ENCODE measurements around the gene MRPL14. TPM values are rescaled to one million over a fixed set of nuclear protein-coding genes. Genes with fewer than 3 reads are reported as not detected.

Gene MRPL14
- total and polyA plus RNA-seq, 2 of the 4 experiments (the other 2 are of a cell fraction) = 43.7 to 87.9 TPM

DNA sequence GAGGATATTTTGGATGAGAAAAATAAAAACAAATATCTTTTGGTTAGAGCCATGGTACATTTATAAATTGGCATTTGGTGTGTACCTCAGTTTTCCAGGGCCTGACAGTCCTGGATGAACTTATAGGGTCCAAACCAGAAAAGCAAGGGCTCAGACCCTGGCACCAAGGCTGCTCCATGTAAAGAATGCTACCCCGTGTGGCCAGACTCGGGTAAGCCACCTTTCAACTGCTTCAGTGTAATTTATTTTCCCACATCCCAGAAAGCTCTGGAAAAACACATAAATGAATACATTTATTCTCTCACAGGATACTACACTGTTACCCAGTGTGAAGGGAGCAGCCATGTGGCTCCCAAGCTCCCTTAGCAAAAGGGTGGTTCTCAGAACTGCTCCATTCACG is 13.8 kb downstream of the MRPL14 start:
- TF ChIP-seq, protein P1, sequence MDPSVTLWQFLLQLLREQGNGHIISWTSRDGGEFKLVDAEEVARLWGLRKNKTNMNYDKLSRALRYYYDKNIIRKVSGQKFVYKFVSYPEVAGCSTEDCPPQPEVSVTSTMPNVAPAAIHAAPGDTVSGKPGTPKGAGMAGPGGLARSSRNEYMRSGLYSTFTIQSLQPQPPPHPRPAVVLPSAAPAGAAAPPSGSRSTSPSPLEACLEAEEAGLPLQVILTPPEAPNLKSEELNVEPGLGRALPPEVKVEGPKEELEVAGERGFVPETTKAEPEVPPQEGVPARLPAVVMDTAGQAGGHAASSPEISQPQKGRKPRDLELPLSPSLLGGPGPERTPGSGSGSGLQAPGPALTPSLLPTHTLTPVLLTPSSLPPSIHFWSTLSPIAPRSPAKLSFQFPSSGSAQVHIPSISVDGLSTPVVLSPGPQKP (IDR thresholded peaks at IDR 0.05; ENCODE audit: borderline replicate concordance, low read depth, low read length) = no peak
- TF ChIP-seq, protein P2, sequence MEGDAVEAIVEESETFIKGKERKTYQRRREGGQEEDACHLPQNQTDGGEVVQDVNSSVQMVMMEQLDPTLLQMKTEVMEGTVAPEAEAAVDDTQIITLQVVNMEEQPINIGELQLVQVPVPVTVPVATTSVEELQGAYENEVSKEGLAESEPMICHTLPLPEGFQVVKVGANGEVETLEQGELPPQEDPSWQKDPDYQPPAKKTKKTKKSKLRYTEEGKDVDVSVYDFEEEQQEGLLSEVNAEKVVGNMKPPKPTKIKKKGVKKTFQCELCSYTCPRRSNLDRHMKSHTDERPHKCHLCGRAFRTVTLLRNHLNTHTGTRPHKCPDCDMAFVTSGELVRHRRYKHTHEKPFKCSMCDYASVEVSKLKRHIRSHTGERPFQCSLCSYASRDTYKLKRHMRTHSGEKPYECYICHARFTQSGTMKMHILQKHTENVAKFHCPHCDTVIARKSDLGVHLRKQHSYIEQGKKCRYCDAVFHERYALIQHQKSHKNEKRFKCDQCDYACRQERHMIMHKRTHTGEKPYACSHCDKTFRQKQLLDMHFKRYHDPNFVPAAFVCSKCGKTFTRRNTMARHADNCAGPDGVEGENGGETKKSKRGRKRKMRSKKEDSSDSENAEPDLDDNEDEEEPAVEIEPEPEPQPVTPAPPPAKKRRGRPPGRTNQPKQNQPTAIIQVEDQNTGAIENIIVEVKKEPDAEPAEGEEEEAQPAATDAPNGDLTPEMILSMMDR (conservative IDR thresholded peaks at IDR 0.05; ENCODE audit: low read depth, low read length) = peak; percentile 10; the same call in 1 of the 2 replicates
- Histone ChIP-seq H2AK9ac (replicated peaks; ENCODE audit: low read depth, low read length, poor library complexity) (peak overlapping the region; percentile 17), H3K18ac (ENCODE audit: low read depth, low read length) (no peak overlapping the region), H3K56ac (ENCODE audit: extremely low read depth, insufficient read depth, low read length) (no peak overlapping the region), H4K91ac (ENCODE audit: insufficient read depth, low read depth, low read length) (no peak overlapping the region), H3K23ac (ENCODE audit: low read depth, low read length) (no peak overlapping the region), H3K4me1 (ENCODE audit: control insufficient read depth, insufficient read depth, low read length) (peaks cover 20% of the 10 kb centered on the region), H2BK20ac (ENCODE audit: low read depth, low read length) (no peak overlapping the region), H3K4me2 (ENCODE audit: low read depth, low read length) (no peak overlapping the region), H2AFZ (replicated peaks; ENCODE audit: low read length, poor library complexity) (no peak overlapping the region), H3K9me3 (ENCODE audit: control insufficient read depth, insufficient read depth, low read length) (no peaks in the 10 kb centered on the region), H3K14ac (replicated peaks; ENCODE audit: low read depth, low read length) (no peak overlapping the region), H4K8ac (ENCODE audit: low read depth in 2 of 2, low read length in 2 of 2) (no peak overlapping the region), H3K79me1 (ENCODE audit: low read depth in 1 of 2, low read length in 2 of 2) (peaks cover 42 to 72% of the 10 kb centered on the region in 2 experiments), H3K9ac (ENCODE audit: low read depth, low read length) (no peak overlapping the region), H2BK5ac (ENCODE audit: low read depth, low read length, poor library complexity, severe bottlenecking) (no peak overlapping the region), H3K4ac (ENCODE audit: low read depth, low read length) (no peak overlapping the region), H3K4me3 (ENCODE audit: insufficient read depth, low read depth, low read length) (no peak overlapping the region), H4K20me1 (ENCODE audit: insufficient read depth, low read length) (peaks cover 37% of the 10 kb centered on the region), H2BK120ac (ENCODE audit: low read depth, low read length) (no peak overlapping the region), H3K27me3 (ENCODE audit: control insufficient read depth, insufficient read depth, low read length) (no peaks in the 10 kb centered on the region), H2AK5ac (ENCODE audit: low read depth, low read length) (no peak overlapping the region), H3K36me3 (ENCODE audit: control insufficient read depth, insufficient read depth, low read length) (peaks cover 37% of the 10 kb centered on the region), H4K5ac (ENCODE audit: low read depth, low read length) (no peak overlapping the region), H2BK15ac (ENCODE audit: low read depth, low read length) (no peak overlapping the region), H3K9me1 (ENCODE audit: insufficient read depth, low read length) (peaks cover 40% of the 10 kb centered on the region), H3K27ac (ENCODE audit: insufficient read depth, low read length) (no peak overlapping the region)
- dilution Hi-C loops (cut with HindIII; ENCODE audit: low sequenced_read_pairs, unreplicated experiment) (no loop called here), in situ Hi-C loops (cut with MboI; ENCODE audit: low sequenced_read_pairs) (no loop called here), intact Hi-C loops (cut with micrococcal nuclease) (no loop called here)
- no TSS peak for BruUV-seq (replicated peaks)
- ChIA-PET POLR2A (ENCODE audit: unreplicated experiment) (no interaction called here), CTCF (no interaction called here)
- no peak for DNase-seq
- no CpG with 5 or more reads among the region's 3 CpGs for WGBS, 2 experiments (ENCODE audit: extremely low coverage in 2 of 2, insufficient read length in 1 of 2)
- no peak for ATAC-seq (ENCODE audit: low read depth)

All from IMR-90 (cell line).